PC-3 (cell line): ENCODE results near the gene RACK1. TPM values are rescaled to one million over a fixed set of nuclear protein-coding genes. Genes with fewer than 3 reads are reported as not detected.

Experiments
- ATAC-seq: fragments of 200-7000 bp; cut with Tn5 transposase; 2 replicates; pipeline ENCODE4 v1.9.1; 2020; ENCODE audit warnings: mild to moderate bottlenecking, moderate library complexity
- BruUV-seq: library from RNA; stranded (reverse); fragments of 400-500 nt; replicated peaks from 2 replicates; lab custom pipeline; 2021; lab: Mats Ljungman, UMichigan
- CTCF ChIA-PET: fragments of 300-600 bp; sonication (Branson Sonifier 250); formaldehyde crosslinking; loops from one replicate; lab custom pipeline; 2022; ENCODE audit warnings: antibody characterized with exemption; lab: Charles Lee
- POLR2A ChIA-PET: fragments of 300-600 bp; sonication (Branson Sonifier 250); formaldehyde crosslinking; loops from one replicate; lab custom pipeline; 2022; ENCODE audit warnings: antibody characterized with exemption; ENCODE audit not compliant: unreplicated experiment; lab: Charles Lee
- DNase-seq: peaks from one replicate; pipeline ENCODE4 v3.0.0-alpha.2; 2015
- H2AFZ ChIP-seq: fragments of 300-600 bp; sonication (generic); 2 replicates; pipeline ENCODE4 v1.6.0; 2016; ENCODE audit warnings: antibody characterized with exemption, low read length
- H3F3A ChIP-seq: fragments of 300-600 bp; sonication (generic); one replicate; pipeline ENCODE4 v1.6.0; 2017; ENCODE audit warnings: antibody characterized with exemption, low read length, control low read depth, mild to moderate bottlenecking; ENCODE audit not compliant: unreplicated experiment
- H3K27ac ChIP-seq: fragments of 300-600 bp; sonication (generic); 2 replicates; pipeline ENCODE4 v1.5.1; 2016; ENCODE audit warnings: mild to moderate bottlenecking, low read length
- H3K27me3 ChIP-seq: fragments of 300-600 bp; sonication (generic); 2 replicates; pipeline ENCODE4 v1.6.1; 2016; ENCODE audit warnings: low read length, mixed read lengths
- H3K36me3 ChIP-seq: fragments of 300-600 bp; sonication (generic); 2 replicates; pipeline ENCODE4 v1.6.1; 2016; ENCODE audit warnings: low read depth, mixed run types, low read length, mixed read lengths
- H3K4me1 ChIP-seq: fragments of 300-600 bp; sonication (generic); 2 replicates; pipeline ENCODE4 v1.5.1; 2016; ENCODE audit warnings: low read length; ENCODE audit not compliant: insufficient read depth
- H3K4me2 ChIP-seq: fragments of 300-600 bp; sonication (generic); 2 replicates; pipeline ENCODE4 v1.6.0; 2016; ENCODE audit warnings: low read length
- H3K4me3 ChIP-seq: fragments of 300-600 bp; sonication (generic); 2 replicates; pipeline ENCODE4 v1.5.1; 2016; ENCODE audit warnings: mild to moderate bottlenecking, low read length, mixed read lengths
- H3K79me2 ChIP-seq: fragments of 300-600 bp; sonication (generic); 2 replicates; pipeline ENCODE4 v1.6.1; 2017; ENCODE audit warnings: low read length, mixed read lengths
- H3K9ac ChIP-seq: fragments of 300-600 bp; sonication (generic); 2 replicates; pipeline ENCODE4 v1.6.0; 2016; ENCODE audit warnings: mild to moderate bottlenecking, low read length
- H3K9me2 ChIP-seq: fragments of 300-600 bp; sonication (generic); replicated peaks from 2 replicates; pipeline ENCODE4 v1.6.1; 2016; ENCODE audit warnings: mixed run types, low read length, mixed read lengths
- H3K9me3 ChIP-seq: fragments of 300-600 bp; sonication (generic); 2 replicates; pipeline ENCODE4 v1.6.1; 2016; ENCODE audit warnings: low read length, mixed read lengths
- H4K20me1 ChIP-seq: fragments of 300-600 bp; sonication (generic); 2 replicates; pipeline ENCODE4 v1.6.1; 2016; ENCODE audit warnings: low read length, mixed read lengths
- EZH2 ChIP-seq: fragments of 300-600 bp; sonication (generic); IDR thresholded peaks from one replicate; pipeline ENCODE4 v1.6.1; 2017; ENCODE audit warnings: antibody characterized with exemption, mild to moderate bottlenecking, low read length; ENCODE audit not compliant: unreplicated experiment
- EZH2phosphoT487 ChIP-seq: fragments of 300-600 bp; sonication (generic); IDR thresholded peaks from 2 replicates; pipeline ENCODE4 v1.6.1; 2018; ENCODE audit warnings: mild to moderate bottlenecking, antibody characterized with exemption, low read length, borderline replicate concordance
- intact Hi-C: fragments of 100-400 bp; cut with micrococcal nuclease; formaldehyde crosslinking; loops from 2 replicates; pipeline ENCODE4 v1.9.0; 2023
- total RNA-seq: library from RNA; depleted of rRNA; stranded (reverse); fragments of >200 nt; gene quantifications from 2 replicates; pipeline ENCODE4 v1.2.3, GENCODE V29; 2014
- TF ChIP-seq, protein P1 (sequence below): fragments of 300-600 bp; sonication (generic); conservative IDR thresholded peaks from 2 replicates; pipeline ENCODE4 v1.5.1; 2017; ENCODE audit warnings: antibody characterized with exemption, low read depth, mild to moderate bottlenecking, low read length

The RACK1 gene
- total RNA-seq, 1 experiment from 2014 or later = 3,047 TPM

DNA sequence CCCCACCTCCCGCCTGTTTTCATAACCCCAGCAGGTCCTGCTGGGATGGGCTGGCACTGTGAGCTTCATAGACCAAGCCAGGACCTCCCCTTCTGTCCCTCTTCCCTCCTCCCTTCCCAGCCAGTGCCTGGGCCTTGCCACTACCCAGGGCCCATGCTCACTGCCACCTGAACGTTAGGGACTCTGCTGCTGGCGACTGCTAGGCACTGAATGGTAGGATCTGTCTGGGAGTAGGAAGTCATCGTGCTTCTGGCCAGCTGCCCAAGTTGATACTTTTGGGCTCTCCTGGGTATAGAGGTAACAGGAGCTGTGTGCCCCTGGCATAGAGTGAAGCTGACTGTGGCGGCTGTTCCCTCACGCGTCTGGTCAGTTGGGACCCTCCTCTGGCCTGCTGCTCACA is 12.3 kb downstream of the RACK1 start:
- CTCF ChIA-PET = no interaction called here
- ATAC-seq = no peak
- POLR2A ChIA-PET = no interaction called here

DNA sequence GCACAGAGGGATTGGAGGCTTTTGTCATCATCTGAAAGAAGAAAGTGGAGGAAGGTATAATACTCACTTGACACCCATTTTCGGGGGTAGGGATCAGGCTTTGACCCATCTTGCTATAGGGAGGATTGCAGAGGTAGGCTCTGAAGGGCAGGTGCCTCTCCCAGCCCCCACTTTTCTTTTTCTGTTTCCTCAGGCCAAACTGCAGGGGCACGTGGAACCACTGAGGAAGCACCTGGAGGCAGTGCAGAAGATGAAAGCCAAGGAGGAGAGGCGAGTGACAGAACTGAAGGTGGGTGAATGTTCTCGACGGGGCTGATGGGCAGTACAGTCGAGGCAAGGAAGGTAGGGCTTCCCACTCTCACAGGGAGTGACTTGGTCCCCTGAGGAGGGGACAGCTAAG is 13.2 kb downstream of the RACK1 start:
- peaks cover 4% of the 10 kb centered on the region for H3F3A ChIP-seq
- no peak overlapping the region for H3K9ac ChIP-seq
- TF ChIP-seq EZH2phosphoT487 = no peak
- TF ChIP-seq, protein P1, sequence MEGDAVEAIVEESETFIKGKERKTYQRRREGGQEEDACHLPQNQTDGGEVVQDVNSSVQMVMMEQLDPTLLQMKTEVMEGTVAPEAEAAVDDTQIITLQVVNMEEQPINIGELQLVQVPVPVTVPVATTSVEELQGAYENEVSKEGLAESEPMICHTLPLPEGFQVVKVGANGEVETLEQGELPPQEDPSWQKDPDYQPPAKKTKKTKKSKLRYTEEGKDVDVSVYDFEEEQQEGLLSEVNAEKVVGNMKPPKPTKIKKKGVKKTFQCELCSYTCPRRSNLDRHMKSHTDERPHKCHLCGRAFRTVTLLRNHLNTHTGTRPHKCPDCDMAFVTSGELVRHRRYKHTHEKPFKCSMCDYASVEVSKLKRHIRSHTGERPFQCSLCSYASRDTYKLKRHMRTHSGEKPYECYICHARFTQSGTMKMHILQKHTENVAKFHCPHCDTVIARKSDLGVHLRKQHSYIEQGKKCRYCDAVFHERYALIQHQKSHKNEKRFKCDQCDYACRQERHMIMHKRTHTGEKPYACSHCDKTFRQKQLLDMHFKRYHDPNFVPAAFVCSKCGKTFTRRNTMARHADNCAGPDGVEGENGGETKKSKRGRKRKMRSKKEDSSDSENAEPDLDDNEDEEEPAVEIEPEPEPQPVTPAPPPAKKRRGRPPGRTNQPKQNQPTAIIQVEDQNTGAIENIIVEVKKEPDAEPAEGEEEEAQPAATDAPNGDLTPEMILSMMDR = no peak
- no peak for TF ChIP-seq EZH2
- no TSS peak for BruUV-seq
- H3K27me3 ChIP-seq = no peaks in the 10 kb centered on the region
- no peaks in the 10 kb centered on the region for H3K9me3 ChIP-seq
- ChIA-PET CTCF (no interaction called here), POLR2A (no interaction called here)
- intact Hi-C loops = no loop called here
- H3K4me3 ChIP-seq = no peak overlapping the region
- H3K79me2 ChIP-seq = peaks cover 18% of the 10 kb centered on the region
- peaks cover 9% of the 10 kb centered on the region; the same call in 1 of the 2 replicates for H3K36me3 ChIP-seq
- no peak overlapping the region for H2AFZ ChIP-seq
- no peak overlapping the region for H3K27ac ChIP-seq
- 0 out of 2 replicates have a peak, but pooled peaks cover 4% of the 10 kb centered on the region for H4K20me1 ChIP-seq
- no peak overlapping the region for H3K4me2 ChIP-seq
- DNase-seq = no peak
- no peaks in the 10 kb centered on the region for H3K9me2 ChIP-seq
- no peak for ATAC-seq
- peaks cover 3% of the 10 kb centered on the region; the same call in 1 of the 2 replicates for H3K4me1 ChIP-seq

More for the DNA sequence above, 12.3 kb downstream of the RACK1 start:
- no peak overlapping the region for H3K27ac ChIP-seq
- no peaks in the 10 kb centered on the region for H3K9me3 ChIP-seq
- H4K20me1 ChIP-seq = peaks cover 8% of the 10 kb centered on the region; the same call in 1 of the 2 replicates
- H3K79me2 ChIP-seq = peaks cover 9% of the 10 kb centered on the region
- H3K9ac ChIP-seq = no peak overlapping the region
- no peak overlapping the region for H3K4me3 ChIP-seq
- no peaks in the 10 kb centered on the region for H3K4me1 ChIP-seq
- H3F3A ChIP-seq = peaks cover 9% of the 10 kb centered on the region
- H2AFZ ChIP-seq = no peak overlapping the region
- no peaks in the 10 kb centered on the region for H3K9me2 ChIP-seq
- no peak overlapping the region for H3K4me2 ChIP-seq
- no peaks in the 10 kb centered on the region for H3K27me3 ChIP-seq
- intact Hi-C loops = no loop called here
- no peak for DNase-seq
- peaks cover 18% of the 10 kb centered on the region for H3K36me3 ChIP-seq
- BruUV-seq = no TSS peak
- TF ChIP-seq EZH2 (no peak), EZH2phosphoT487 (no peak)
- TF ChIP-seq, protein P1 = no peak

DNA sequence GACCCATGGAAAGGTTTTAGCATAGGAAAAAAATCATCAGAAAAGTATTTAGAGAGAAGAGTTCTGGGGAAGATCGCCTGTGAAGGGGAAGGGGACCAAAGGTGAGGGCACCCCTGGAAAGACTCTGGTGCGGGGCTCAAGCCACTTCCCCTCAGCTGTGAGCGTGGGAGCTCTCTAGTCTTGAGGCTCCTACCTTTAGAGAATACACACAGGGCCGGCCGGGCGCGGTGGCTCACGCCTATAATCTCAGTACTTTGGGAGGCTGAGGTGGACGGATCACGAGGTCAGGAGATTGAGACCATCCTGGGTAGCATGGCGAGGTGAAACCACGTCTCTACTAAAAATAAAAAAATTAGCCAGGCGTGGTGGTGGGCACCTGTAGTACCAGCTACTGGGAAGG is 13.7 kb downstream of the RACK1 start:
- Histone ChIP-seq H3K4me2 (no peak overlapping the region), H3K4me3 (no peak overlapping the region), H4K20me1 (no peaks in the 10 kb centered on the region), H3K27ac (no peak overlapping the region), H3K9me3 (no peaks in the 10 kb centered on the region), H3K9me2 (no peaks in the 10 kb centered on the region), H3F3A (no peaks in the 10 kb centered on the region), H3K9ac (no peak overlapping the region), H2AFZ (no peak overlapping the region), H3K36me3 (peaks cover 6% of the 10 kb centered on the region; the same call in 1 of the 2 replicates), H3K79me2 (peaks cover 23% of the 10 kb centered on the region), H3K27me3 (no peaks in the 10 kb centered on the region), H3K4me1 (peaks cover 8% of the 10 kb centered on the region)
- no peak for DNase-seq
- no peak for TF ChIP-seq EZH2
- no peak for TF ChIP-seq EZH2phosphoT487
- TF ChIP-seq, protein P1 = no peak
- POLR2A ChIA-PET = no interaction called here
- no TSS peak for BruUV-seq
- intact Hi-C loops = no loop called here
- no peak for ATAC-seq
- CTCF ChIA-PET = no interaction called here
